Thyroid gland (tissue), 4 donors: ENCODE data around the gene LSAMP.

Experiments used
- CTCF ChIP-seq, 6 experiments: fragments of 200-600 bp in 3 of 6; fragments of 450-650 bp in 3 of 6; sonication (generic) in 3 of 6; IDR thresholded peaks; one replicate each; pipeline ENCODE4 v1.5.1; 2016 to 2019; ENCODE audit warnings: antibody characterized with exemption in 6 of 6, mild to moderate bottlenecking in 2 of 6, inconsistent platforms in 1 of 6, moderate library complexity in 1 of 6
- POLR2A ChIP-seq, 2 donors: fragments of 450-650 bp; IDR thresholded peaks; one replicate each; pipeline ENCODE4 v1.6.1; 2017; ENCODE audit warnings: antibody characterized with exemption in 2 of 2, mild to moderate bottlenecking in 2 of 2, moderate library complexity in 1 of 2

GRCh38 chr3:115961380-115961779, 483.9 kb downstream of the LSAMP start:
- TF ChIP-seq POLR2A (IDR thresholded peaks at IDR 0.05) (no peak), CTCF (IDR thresholded peaks at IDR 0.05) (no peak)
